ENCODE data around the gene FAM47E.

DNA sequence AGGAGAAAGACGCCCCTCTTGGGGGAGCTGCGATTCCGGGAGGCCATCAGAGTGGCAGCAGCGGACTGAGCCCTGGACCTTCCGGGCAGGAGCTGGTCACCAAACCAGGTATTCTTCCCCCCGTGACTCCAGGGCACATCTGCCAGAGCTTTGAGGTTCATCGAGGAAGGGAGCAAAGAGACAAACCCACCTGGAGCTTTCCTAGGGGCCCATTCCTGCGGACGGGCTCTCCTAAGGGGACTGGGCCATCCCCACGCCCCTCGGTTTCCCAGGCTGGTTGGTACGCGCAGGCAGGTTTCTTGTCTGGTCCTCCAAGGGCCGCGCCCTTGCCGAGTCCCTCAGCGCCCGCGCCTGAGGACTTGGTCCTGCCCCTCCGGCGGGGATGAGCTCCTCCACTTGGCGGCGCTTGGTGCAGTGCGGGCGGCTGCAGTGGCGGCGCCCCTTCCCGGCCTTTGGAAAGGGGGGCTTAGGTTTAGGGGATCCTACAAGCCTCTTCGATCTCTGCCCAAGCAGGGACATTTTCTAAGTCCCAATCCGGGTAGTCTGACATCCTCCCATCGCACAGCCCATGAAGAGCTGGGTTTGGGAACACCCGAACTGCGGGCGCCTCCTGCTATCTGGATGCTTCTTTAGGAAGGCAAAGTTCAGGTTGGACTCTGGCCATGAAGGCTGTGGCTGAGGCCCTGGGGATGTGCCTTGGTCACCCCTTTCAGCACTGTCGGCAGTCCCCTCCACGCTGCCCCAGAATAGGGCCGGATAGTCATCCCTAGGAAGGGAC, 55.5 kb downstream of the FAM47E start:
- TF ChIP-seq, protein P1, sequence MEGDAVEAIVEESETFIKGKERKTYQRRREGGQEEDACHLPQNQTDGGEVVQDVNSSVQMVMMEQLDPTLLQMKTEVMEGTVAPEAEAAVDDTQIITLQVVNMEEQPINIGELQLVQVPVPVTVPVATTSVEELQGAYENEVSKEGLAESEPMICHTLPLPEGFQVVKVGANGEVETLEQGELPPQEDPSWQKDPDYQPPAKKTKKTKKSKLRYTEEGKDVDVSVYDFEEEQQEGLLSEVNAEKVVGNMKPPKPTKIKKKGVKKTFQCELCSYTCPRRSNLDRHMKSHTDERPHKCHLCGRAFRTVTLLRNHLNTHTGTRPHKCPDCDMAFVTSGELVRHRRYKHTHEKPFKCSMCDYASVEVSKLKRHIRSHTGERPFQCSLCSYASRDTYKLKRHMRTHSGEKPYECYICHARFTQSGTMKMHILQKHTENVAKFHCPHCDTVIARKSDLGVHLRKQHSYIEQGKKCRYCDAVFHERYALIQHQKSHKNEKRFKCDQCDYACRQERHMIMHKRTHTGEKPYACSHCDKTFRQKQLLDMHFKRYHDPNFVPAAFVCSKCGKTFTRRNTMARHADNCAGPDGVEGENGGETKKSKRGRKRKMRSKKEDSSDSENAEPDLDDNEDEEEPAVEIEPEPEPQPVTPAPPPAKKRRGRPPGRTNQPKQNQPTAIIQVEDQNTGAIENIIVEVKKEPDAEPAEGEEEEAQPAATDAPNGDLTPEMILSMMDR (IDR thresholded peaks at IDR 0.05), result peak; percentile 7 to 38 (median 20)
- TF ChIP-seq POLR2A (IDR thresholded peaks at IDR 0.05), result no peak

Measured in adrenal gland (tissue), 5 donors.